Mucosa of rectum (tissue), 2 donors: ENCODE data around the gene POLR2J2.
"Not testable (repeated sequence)": the region's sequence is repeated elsewhere in the genome, so short reads cannot be mapped to it uniquely, and the experiment has no call there.

ENCODE experiments used
- H3K27ac ChIP-seq, 2 donors: one replicate each; pipeline ENCODE4 v1.7.0; 2013; ENCODE audit warnings: inconsistent platforms in 2 of 2, low read depth in 2 of 2, low read length in 2 of 2
- H3K27me3 ChIP-seq, 2 donors: one replicate each; pipeline ENCODE4 v1.7.0; 2013; ENCODE audit warnings: low read length in 2 of 2; ENCODE audit not compliant: control insufficient read depth in 2 of 2, insufficient read depth in 2 of 2
- H3K36me3 ChIP-seq, 2 donors: one replicate each; pipeline ENCODE4 v1.7.0; 2013; ENCODE audit warnings: low read length in 2 of 2; ENCODE audit not compliant: control insufficient read depth in 2 of 2, insufficient read depth in 2 of 2
- H3K4me1 ChIP-seq, 2 donors: one replicate each; pipeline ENCODE4 v1.7.0; 2013; ENCODE audit warnings: low read length in 2 of 2, mild to moderate bottlenecking in 1 of 2; ENCODE audit not compliant: control insufficient read depth in 2 of 2, insufficient read depth in 2 of 2
- H3K4me3 ChIP-seq, 2 donors: one replicate each; pipeline ENCODE4 v1.7.0; 2013; ENCODE audit warnings: low read length in 2 of 2
- H3K9ac ChIP-seq, 2 donors: one replicate each; pipeline ENCODE4 v1.7.0; 2013; ENCODE audit warnings: low read length in 2 of 2, low read depth in 1 of 2, mild to moderate bottlenecking in 1 of 2
- H3K9me3 ChIP-seq, 2 donors: one replicate each; pipeline ENCODE4 v1.7.0; 2013; ENCODE audit warnings: low read length in 2 of 2; ENCODE audit not compliant: control insufficient read depth in 2 of 2
- donor health status: healthy.
- donor health status: Normal muscosa, but diverticular disease.

POLR2J2 gene

GRCh38 chr7:102671166-102671955 lies at the start of gene POLR2J2:
Gene POLR2J2 (minus strand): TSS chr7:102671663. CDS start chr7:102671601, 62 bp downstream.
- H3K4me3 ChIP-seq, H3K36me3 ChIP-seq, H3K9ac ChIP-seq, H3K27ac ChIP-seq, H3K4me1 ChIP-seq, H3K27me3 ChIP-seq, H3K9me3 ChIP-seq: not testable (repeated sequence)

- H3K4me1 ChIP-seq, H3K36me3 ChIP-seq, H3K27ac ChIP-seq, H3K4me3 ChIP-seq, H3K9me3 ChIP-seq, H3K9ac ChIP-seq, H3K27me3 ChIP-seq: not testable (repeated sequence)
Measured at GRCh38 chr7:102718491-102718890, 47.0 kb upstream of the POLR2J2 start.

GRCh38 chr7:102715718-102716117 lies 44.3 kb upstream of the POLR2J2 start:
- not testable (repeated sequence) for H3K36me3 ChIP-seq, H3K9me3 ChIP-seq, H3K27ac ChIP-seq, H3K27me3 ChIP-seq, H3K9ac ChIP-seq, H3K4me3 ChIP-seq, H3K4me1 ChIP-seq

GRCh38 chr7:102714774-102715522 lies 43.5 kb upstream of the POLR2J2 start:
- not testable (repeated sequence) for H3K9ac ChIP-seq, H3K4me1 ChIP-seq, H3K36me3 ChIP-seq, H3K27ac ChIP-seq, H3K27me3 ChIP-seq, H3K4me3 ChIP-seq, H3K9me3 ChIP-seq

- not testable (repeated sequence) for H3K27me3 ChIP-seq, H3K4me1 ChIP-seq, H3K27ac ChIP-seq, H3K9ac ChIP-seq, H3K9me3 ChIP-seq, H3K36me3 ChIP-seq, H3K4me3 ChIP-seq
Measured at GRCh38 chr7:102713691-102714080, 42.2 kb upstream of the POLR2J2 start.

GRCh38 chr7:102713011-102713690 lies 41.7 kb upstream of the POLR2J2 start:
- H3K9me3 ChIP-seq, H3K27me3 ChIP-seq, H3K4me1 ChIP-seq, H3K4me3 ChIP-seq, H3K27ac ChIP-seq, H3K9ac ChIP-seq, H3K36me3 ChIP-seq: not testable (repeated sequence)

- not testable (repeated sequence) for H3K9ac ChIP-seq, H3K27ac ChIP-seq, H3K4me1 ChIP-seq, H3K27me3 ChIP-seq, H3K4me3 ChIP-seq, H3K36me3 ChIP-seq, H3K9me3 ChIP-seq
Measured at GRCh38 chr7:102698962-102699750, 27.7 kb upstream of the POLR2J2 start.

GRCh38 chr7:102697642-102698512 lies 26.4 kb upstream of the POLR2J2 start:
- H3K9me3 ChIP-seq, H3K36me3 ChIP-seq, H3K9ac ChIP-seq, H3K4me3 ChIP-seq, H3K27ac ChIP-seq, H3K27me3 ChIP-seq, H3K4me1 ChIP-seq: not testable (repeated sequence)

GRCh38 chr7:102696009-102696408 lies 24.5 kb upstream of the POLR2J2 start:
- not testable (repeated sequence) for H3K27ac ChIP-seq, H3K9me3 ChIP-seq, H3K27me3 ChIP-seq, H3K9ac ChIP-seq, H3K4me3 ChIP-seq, H3K36me3 ChIP-seq, H3K4me1 ChIP-seq
